Endodermal cell (in vitro differentiated cells): ENCODE measurements around the gene DDR2. TPM values are rescaled to one million over a fixed set of nuclear protein-coding genes. Genes with fewer than 3 reads are reported as not detected.
A peak's percentile ranks its signal among the peaks of the same experiment; 100 is the strongest.

Experiments used
- DNase-seq: peaks from one replicate; pipeline ENCODE4 v3.0.0-alpha.2; 2017
- H3K27ac ChIP-seq: 2 replicates; pipeline ENCODE4 v1.5.1; 2013; ENCODE audit warnings: mild to moderate bottlenecking, low read depth, low read length, moderate library complexity
- H3K27me3 ChIP-seq: 2 replicates; pipeline ENCODE4 v1.6.1; 2013; ENCODE audit warnings: mild to moderate bottlenecking, low read length, moderate library complexity; ENCODE audit not compliant: insufficient read depth, control insufficient read depth, poor library complexity, severe bottlenecking
- H3K36me3 ChIP-seq: 2 replicates; pipeline ENCODE4 v1.7.0; 2013; ENCODE audit warnings: mild to moderate bottlenecking, low read length, moderate library complexity; ENCODE audit not compliant: control insufficient read depth, insufficient read depth
- H3K4me1 ChIP-seq: one replicate; pipeline ENCODE4 v1.7.0; 2013; ENCODE audit warnings: low read length; ENCODE audit not compliant: control insufficient read depth, insufficient read depth
- H3K4me3 ChIP-seq: 2 replicates; pipeline ENCODE4 v1.5.1; 2013; ENCODE audit warnings: mild to moderate bottlenecking, low read length, moderate library complexity
- H3K9ac ChIP-seq: 2 replicates; pipeline ENCODE4 v1.6.1; 2013; ENCODE audit warnings: mild to moderate bottlenecking, low read length, moderate library complexity; ENCODE audit not compliant: poor library complexity, severe bottlenecking; ENCODE audit errors: extremely low read depth
- H3K9me3 ChIP-seq: 2 replicates; pipeline ENCODE4 v1.6.1; 2013; ENCODE audit warnings: mild to moderate bottlenecking, low read length, moderate library complexity; ENCODE audit not compliant: control insufficient read depth
- H3K27ac Mint-ChIP-seq: 2 replicates; pipeline ENCODE4 v1.8.0; 2020; ENCODE audit warnings: mixed read lengths
- H3K27me3 Mint-ChIP-seq: 2 replicates; pipeline ENCODE4 v1.8.0; 2021; ENCODE audit warnings: mild to moderate bottlenecking, mixed read lengths; ENCODE audit not compliant: insufficient read depth
- H3K36me3 Mint-ChIP-seq: 2 replicates; pipeline ENCODE4 v1.8.0; 2020; ENCODE audit warnings: low read depth, mixed read lengths
- H3K4me1 Mint-ChIP-seq: 2 replicates; pipeline ENCODE4 v1.8.0; 2020; ENCODE audit warnings: mixed read lengths
- H3K4me3 Mint-ChIP-seq: 2 replicates; pipeline ENCODE4 v1.8.0; 2020; ENCODE audit warnings: mild to moderate bottlenecking, moderate library complexity, mixed read lengths
- H3K9me3 Mint-ChIP-seq: 2 replicates; pipeline ENCODE4 v1.8.0; 2020; ENCODE audit warnings: mild to moderate bottlenecking, mixed read lengths
- CTCF ChIP-seq: fragments of 200-600 bp; sonication (generic); conservative IDR thresholded peaks from 2 replicates; pipeline ENCODE4 v1.5.0; 2021; ENCODE audit warnings: antibody characterized with exemption, mild to moderate bottlenecking
- WGBS, 2 experiments: methylation state at CpG; one replicate each; pipeline versions ENCODE4 v1.1.5 to v1.1.7; 2013; ENCODE audit warnings: missing lambda C conversion rate in 2 of 2, mixed read lengths in 1 of 2; ENCODE audit not compliant: insufficient coverage in 1 of 2, insufficient read length in 1 of 2; 5-methylcytosine and 5-hydroxymethylcytosine counted together
- total RNA-seq, 2 donors: library from RNA; stranded (reverse); fragmentation: NEBNext Ultra II Directional in 1 of 2; extraction: Animal tissue kit (Norgen Biotek cat#: 25700) in 1 of 2; gene quantifications; 2 replicates in 1 of 2; 3 replicates in 1 of 2; pipeline ENCODE4 v1.2.1, GENCODE V29; 2021

The DDR2 gene
- total RNA-seq, 2 donors from 2014 or later, result 0.26 to 0.55 TPM

- no peak overlapping the region for H3K4me3 Mint-ChIP-seq
- no peaks in the 10 kb centered on the region for H3K36me3 Mint-ChIP-seq
- Histone ChIP-seq H3K36me3 (no peaks in the 10 kb centered on the region), H3K4me1 (no peaks in the 10 kb centered on the region), H3K27me3 (no peaks in the 10 kb centered on the region), H3K27ac (no peak overlapping the region), H3K9me3 (no peaks in the 10 kb centered on the region), H3K9ac (no peak overlapping the region), H3K4me3 (no peak overlapping the region)
- peaks cover 3% of the 10 kb centered on the region for H3K4me1 Mint-ChIP-seq
- peaks cover 1% of the 10 kb centered on the region for H3K27me3 Mint-ChIP-seq
- TF ChIP-seq CTCF, result no peak
- no peaks in the 10 kb centered on the region for H3K9me3 Mint-ChIP-seq
- no peak for DNase-seq
- WGBS, 2 experiments, result 76 to 81% methylated on average over 2 of the region's 2 CpGs
- H3K27ac Mint-ChIP-seq, result no peak overlapping the region
Observed at GRCh38 chr1:162626761-162627160, 5.5 kb upstream of the DDR2 start.

DNA sequence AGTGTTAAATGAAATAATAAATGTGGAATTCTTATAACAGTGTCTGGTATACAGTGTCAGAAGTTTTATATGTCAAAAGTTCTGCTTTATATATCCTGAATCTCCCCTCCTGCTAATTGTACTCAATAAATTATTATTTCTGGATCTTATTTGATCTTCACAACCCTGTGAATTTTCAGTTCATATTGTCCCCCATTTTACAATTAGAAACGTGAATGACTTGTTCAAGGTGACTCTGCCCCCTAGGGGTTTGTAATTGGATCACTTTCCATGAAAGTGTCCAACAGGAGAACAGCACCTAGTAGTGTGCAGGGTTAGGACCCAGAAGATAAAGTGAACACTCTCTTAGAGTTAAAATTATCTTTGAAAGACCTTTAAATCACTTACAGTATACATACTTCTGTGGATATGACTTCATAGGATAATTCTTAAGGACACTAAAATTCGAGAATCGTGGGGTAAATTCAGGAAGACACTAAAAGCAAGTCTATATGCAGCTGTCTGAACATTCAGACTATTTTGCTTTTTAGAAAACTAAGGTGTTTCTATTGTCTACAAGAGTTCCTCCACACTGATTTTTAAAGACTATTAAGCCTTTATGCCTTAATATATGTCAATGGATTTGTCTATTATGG, 4.5 kb upstream of the DDR2 start:
- WGBS, 2 experiments, result 58 to 73% methylated on average over 3 of the region's 3 CpGs
- no peak for DNase-seq
- H3K9me3 Mint-ChIP-seq, result no peaks in the 10 kb centered on the region

DNA sequence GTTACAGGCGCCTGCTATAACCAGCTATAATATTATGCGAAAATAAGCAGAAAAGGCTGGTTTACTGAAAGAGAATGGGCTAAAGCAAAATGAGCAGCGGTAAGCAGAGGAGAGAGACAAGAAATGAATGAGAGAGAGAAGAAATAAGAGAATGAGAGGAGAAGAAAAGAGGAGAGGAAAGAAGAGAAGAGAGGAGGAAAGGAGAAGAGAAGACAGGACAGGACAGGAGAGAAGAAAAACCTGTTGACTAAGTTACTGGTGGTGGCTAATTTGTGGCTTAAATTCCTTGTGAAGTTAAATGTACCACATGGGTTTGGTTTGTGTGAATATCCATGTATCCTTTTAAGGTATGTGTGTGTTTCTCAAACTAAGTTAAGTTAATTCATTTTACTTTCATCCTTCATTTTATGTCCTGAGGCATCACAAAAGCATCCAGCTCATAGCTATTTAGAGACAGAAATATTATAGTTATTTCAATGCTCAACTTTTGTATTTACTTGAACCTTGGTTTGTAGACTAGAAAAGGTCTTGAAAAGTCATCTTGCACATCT, 3.1 kb upstream of the DDR2 start:
- Histone ChIP-seq H3K4me1 (peaks cover 3% of the 10 kb centered on the region), H3K9me3 (no peaks in the 10 kb centered on the region), H3K4me3 (no peak overlapping the region), H3K9ac (no peak overlapping the region), H3K27me3 (no peaks in the 10 kb centered on the region), H3K36me3 (no peaks in the 10 kb centered on the region), H3K27ac (no peak overlapping the region)
- Mint-ChIP-seq H3K4me1 (peaks cover 9% of the 10 kb centered on the region), H3K27ac (no peak overlapping the region), H3K4me3 (no peak overlapping the region), H3K27me3 (peaks cover 1% of the 10 kb centered on the region), H3K36me3 (no peaks in the 10 kb centered on the region), H3K9me3 (no peaks in the 10 kb centered on the region)
- no peak for TF ChIP-seq CTCF
- no peak for DNase-seq
- 96 to 98% methylated on average over 3 of the region's 3 CpGs for WGBS, 2 experiments

More for the DNA sequence above, 4.5 kb upstream of the DDR2 start:
- H3K27ac Mint-ChIP-seq, result no peak overlapping the region
- peak; percentile 78 for TF ChIP-seq CTCF
- Histone ChIP-seq H3K27me3 (no peaks in the 10 kb centered on the region), H3K9me3 (no peaks in the 10 kb centered on the region), H3K27ac (no peak overlapping the region), H3K36me3 (no peaks in the 10 kb centered on the region), H3K4me3 (no peak overlapping the region), H3K4me1 (no peaks in the 10 kb centered on the region), H3K9ac (no peak overlapping the region)
- H3K4me3 Mint-ChIP-seq, result no peak overlapping the region
- H3K4me1 Mint-ChIP-seq, result peaks cover 6% of the 10 kb centered on the region
- H3K36me3 Mint-ChIP-seq, result no peaks in the 10 kb centered on the region
- peaks cover 1% of the 10 kb centered on the region for H3K27me3 Mint-ChIP-seq
